Neuronal stem cell (in vitro differentiated cells): ENCODE measurements around the gene ZNF768.

Experiments
- DNase-seq: peaks from one replicate; pipeline ENCODE4 v3.0.0-alpha.2; 2013; ENCODE audit warnings: low spot score
- H2AFZ ChIP-seq: one replicate; pipeline ENCODE4 v1.6.1; 2013; ENCODE audit warnings: mild to moderate bottlenecking, low read length, inconsistent platforms
- H2AK5ac ChIP-seq: 2 replicates; pipeline ENCODE4 v1.6.1; 2013; ENCODE audit warnings: low read depth, mild to moderate bottlenecking, inconsistent platforms, low read length, moderate library complexity, mixed read lengths
- H2BK120ac ChIP-seq: 2 replicates; pipeline ENCODE4 v1.6.1; 2013; ENCODE audit warnings: low read depth, mild to moderate bottlenecking, inconsistent platforms, low read length, moderate library complexity, mixed read lengths
- H2BK12ac ChIP-seq: one replicate; pipeline ENCODE4 v1.6.1; 2013; ENCODE audit warnings: low read length, inconsistent platforms
- H2BK15ac ChIP-seq: 2 replicates; pipeline ENCODE4 v1.6.1; 2013; ENCODE audit warnings: mild to moderate bottlenecking, low read length, inconsistent platforms, mixed read lengths
- H2BK5ac ChIP-seq: one replicate; pipeline ENCODE4 v1.6.1; 2013; ENCODE audit warnings: inconsistent platforms, mild to moderate bottlenecking, low read length, moderate library complexity
- H3K14ac ChIP-seq: one replicate; pipeline ENCODE4 v1.6.1; 2013; ENCODE audit warnings: low read length, inconsistent platforms
- H3K18ac ChIP-seq: 2 replicates; pipeline ENCODE4 v1.6.1; 2013; ENCODE audit warnings: low read length, inconsistent platforms
- H3K23ac ChIP-seq: 2 replicates; pipeline ENCODE4 v1.6.1; 2013; ENCODE audit warnings: low read depth, mild to moderate bottlenecking, mixed read lengths, low read length, inconsistent platforms; ENCODE audit not compliant: poor library complexity
- H3K27ac ChIP-seq: replicated peaks from 3 replicates; pipeline ENCODE4 v1.5.1; 2013; ENCODE audit warnings: low read length, inconsistent platforms
- H3K27me3 ChIP-seq, 3 experiments: 2 replicates each; pipeline ENCODE4 v1.6.1; 2013; ENCODE audit warnings: low read length in 3 of 3, mild to moderate bottlenecking in 2 of 3, inconsistent platforms in 1 of 3, low read depth in 1 of 3, mixed read lengths in 1 of 3, moderate library complexity in 1 of 3; ENCODE audit not compliant: control insufficient read depth in 3 of 3, insufficient read depth in 3 of 3
- H3K36me3 ChIP-seq, 2 donors: replicated peaks in 1 of 2; 2 replicates each; pipeline ENCODE4 v1.6.1; 2013; ENCODE audit warnings: low read length in 2 of 2; ENCODE audit not compliant: control insufficient read depth in 2 of 2, insufficient read depth in 2 of 2
- H3K4ac ChIP-seq: 2 replicates; pipeline ENCODE4 v1.6.1; 2013; ENCODE audit warnings: inconsistent platforms, mild to moderate bottlenecking, low read length, moderate library complexity
- H3K4me1 ChIP-seq, 2 donors: 1 replicate in 1 of 2; 2 replicates in 1 of 2; pipeline ENCODE4 v1.6.1; 2013; ENCODE audit warnings: low read length in 2 of 2, low read depth in 1 of 2; ENCODE audit not compliant: control insufficient read depth in 2 of 2, insufficient read depth in 1 of 2
- H3K4me2 ChIP-seq: one replicate; pipeline ENCODE4 v1.6.1; 2013; ENCODE audit warnings: mild to moderate bottlenecking, low read length, inconsistent platforms; ENCODE audit not compliant: insufficient read depth, poor library complexity, severe bottlenecking
- H3K4me3 ChIP-seq, 2 donors: 2 replicates each; pipeline ENCODE4 v1.5.1; 2013; ENCODE audit warnings: low read length in 2 of 2, mild to moderate bottlenecking in 2 of 2, inconsistent platforms in 1 of 2, moderate library complexity in 1 of 2
- H3K79me1 ChIP-seq: one replicate; pipeline ENCODE4 v1.6.1; 2013; ENCODE audit warnings: low read depth, mild to moderate bottlenecking, inconsistent platforms, low read length, moderate library complexity
- H3K9ac ChIP-seq: one replicate; pipeline ENCODE4 v1.6.1; 2013; ENCODE audit warnings: mild to moderate bottlenecking, low read depth, low read length, inconsistent platforms; ENCODE audit not compliant: poor library complexity
- H3K9me3 ChIP-seq, 2 donors: replicated peaks in 1 of 2; 2 replicates each; pipeline versions ENCODE3 to v1.6.1; 2013; ENCODE audit warnings: low read length in 2 of 2, mild to moderate bottlenecking in 2 of 2, inconsistent platforms in 1 of 2, low read depth in 1 of 2, mixed read lengths in 1 of 2, moderate library complexity in 1 of 2; ENCODE audit not compliant: control insufficient read depth in 2 of 2, insufficient read depth in 1 of 2
- H4K8ac ChIP-seq: one replicate; pipeline ENCODE4 v1.6.1; 2013; ENCODE audit warnings: low read depth, mild to moderate bottlenecking, inconsistent platforms, low read length, moderate library complexity
- H4K91ac ChIP-seq: one replicate; pipeline ENCODE4 v1.6.1; 2013; ENCODE audit warnings: low read length, low read depth, mild to moderate bottlenecking, inconsistent platforms; ENCODE audit not compliant: poor library complexity
- WGBS, 2 donors: extraction: QIAGEN DNeasy Blood & Tissue Kit; methylation state at CpG; one replicate each; pipeline ENCODE4 v1.1.7; 2013; ENCODE audit warnings: missing lambda C conversion rate in 2 of 2, mixed read lengths in 1 of 2; ENCODE audit not compliant: insufficient read length in 2 of 2, insufficient replicate concordance in 1 of 2; ENCODE audit errors: extremely low coverage in 2 of 2; 5-methylcytosine and 5-hydroxymethylcytosine counted together

The ZNF768 gene

DNA sequence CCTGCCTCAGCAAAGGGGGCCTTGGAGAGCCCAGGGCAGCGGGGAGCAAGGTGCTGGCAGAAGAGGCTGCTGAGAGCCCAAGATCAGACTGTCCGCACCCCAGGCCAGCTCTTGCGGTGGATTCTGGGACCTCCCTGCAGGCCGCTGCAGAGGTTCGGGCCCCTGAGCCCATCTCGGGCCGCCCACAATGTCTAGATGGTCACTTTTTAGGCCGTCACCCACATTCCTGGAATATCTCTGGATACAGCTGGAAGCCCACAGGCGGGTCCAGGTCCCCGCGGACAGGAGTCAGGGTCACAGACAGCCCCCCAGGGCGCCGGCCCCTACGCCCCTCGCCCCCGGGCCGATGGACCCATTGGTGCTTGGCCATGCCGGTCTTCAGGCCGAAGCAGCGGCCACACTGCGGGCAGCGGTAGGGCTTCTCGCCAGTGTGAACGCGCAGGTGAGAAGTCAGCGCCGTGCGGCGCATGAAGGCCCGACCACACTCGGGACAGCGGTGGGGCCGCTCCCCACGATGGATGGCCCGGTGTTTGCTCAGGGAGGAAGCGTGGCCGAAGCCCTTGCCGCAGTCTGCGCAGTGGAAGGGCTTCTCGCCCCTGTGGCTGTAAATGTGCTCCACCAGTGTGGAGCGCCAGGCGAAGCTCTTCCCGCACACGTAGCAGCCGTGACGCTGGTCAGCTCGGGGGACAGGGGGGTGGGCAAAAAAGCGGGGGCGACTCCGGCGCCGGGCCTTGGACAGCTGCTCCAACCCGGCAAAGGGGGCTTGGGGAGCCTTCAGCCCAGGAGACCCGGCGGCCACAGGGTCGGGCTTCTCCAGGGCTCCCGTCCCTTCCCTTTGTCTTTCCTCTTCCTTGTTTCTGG lies 6.1 kb upstream of the ZNF768 start:
- no peak overlapping the region for H2BK120ac ChIP-seq
- peaks cover 13 to 14% of the 10 kb centered on the region in 2 donors for H3K4me1 ChIP-seq
- no peaks in the 10 kb centered on the region for H3K36me3 ChIP-seq
- H2BK5ac ChIP-seq, result no peak overlapping the region
- H2BK15ac ChIP-seq, result no peak overlapping the region
- DNase-seq, result no peak
- H3K4me2 ChIP-seq, result no peak overlapping the region
- H3K4ac ChIP-seq, result no peak overlapping the region
- H3K4me3 ChIP-seq, result no peak overlapping the region
- peaks cover 12% of the 10 kb centered on the region for H3K79me1 ChIP-seq
- H2AFZ ChIP-seq, result peak overlapping the region; percentile 64
- H3K27me3 ChIP-seq, result no peaks in the 10 kb centered on the region
- H3K14ac ChIP-seq, result no peak overlapping the region
- no CpG with 5 or more reads among the region's 57 CpGs for WGBS, 2 donors
- H4K91ac ChIP-seq, result no peak overlapping the region
- no peak overlapping the region for H3K23ac ChIP-seq
- H3K18ac ChIP-seq, result no peak overlapping the region
- no peaks in the 10 kb centered on the region for H3K9me3 ChIP-seq
- H3K9ac ChIP-seq, result no peak overlapping the region
- no peak overlapping the region for H3K27ac ChIP-seq
- peak overlapping the region; percentile 43 for H2AK5ac ChIP-seq
- H2BK12ac ChIP-seq, result no peak overlapping the region
- H4K8ac ChIP-seq, result no peak overlapping the region

DNA sequence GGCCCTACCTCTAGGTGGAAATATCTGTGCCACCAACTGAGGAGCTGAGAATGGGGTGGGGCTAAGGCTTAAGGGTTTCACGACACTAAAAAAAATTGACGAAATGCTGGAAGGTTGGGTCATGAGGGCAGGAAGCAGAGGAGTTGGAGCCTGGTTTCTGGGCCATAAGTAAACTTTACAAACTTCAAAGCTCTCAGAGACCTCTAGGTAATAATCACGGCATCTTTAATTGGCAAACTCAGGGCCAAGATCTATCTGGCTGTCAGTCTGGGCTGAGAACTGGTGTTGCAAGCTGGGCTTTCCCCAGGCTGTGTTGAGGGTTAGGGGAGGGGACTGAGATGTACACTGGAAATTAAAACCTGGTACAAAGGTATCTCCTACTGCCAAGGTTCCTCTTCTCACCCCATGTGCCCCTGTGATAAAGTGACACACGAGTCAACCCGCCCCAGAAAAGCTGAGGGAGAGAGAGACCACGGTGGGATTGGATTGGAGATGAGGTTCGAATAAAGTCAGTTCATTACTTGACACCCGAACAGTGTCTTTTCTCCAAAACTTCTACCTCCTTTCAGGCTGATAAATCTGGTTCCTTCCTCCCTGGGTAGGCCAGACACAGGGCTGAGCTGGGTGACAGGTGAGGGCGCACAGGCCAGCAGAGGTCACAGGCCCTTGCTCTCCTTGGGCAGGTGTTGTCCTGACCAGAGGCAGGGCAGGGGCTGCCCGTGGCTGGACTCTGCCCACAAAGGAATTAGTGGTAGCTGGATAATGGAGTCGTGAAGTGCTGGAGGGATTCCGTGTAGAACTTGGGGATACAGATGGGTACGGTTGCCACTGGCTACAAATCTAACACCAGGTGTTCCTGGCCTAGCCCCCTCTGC lies 4.0 kb upstream of the ZNF768 start:
- no peak overlapping the region for H3K4me2 ChIP-seq
- H3K27ac ChIP-seq, result no peak overlapping the region
- H3K23ac ChIP-seq, result no peak overlapping the region
- no peaks in the 10 kb centered on the region for H3K27me3 ChIP-seq
- no peak overlapping the region for H2BK15ac ChIP-seq
- H2BK5ac ChIP-seq, result peak overlapping the region; percentile 29
- H2AFZ ChIP-seq, result no peak overlapping the region
- H3K14ac ChIP-seq, result no peak overlapping the region
- H2BK12ac ChIP-seq, result no peak overlapping the region
- WGBS, 2 donors, result no CpG with 5 or more reads among the region's 13 CpGs
- H4K8ac ChIP-seq, result no peak overlapping the region
- H2BK120ac ChIP-seq, result no peak overlapping the region
- peaks cover 12% of the 10 kb centered on the region for H3K79me1 ChIP-seq
- H3K9me3 ChIP-seq, result no peaks in the 10 kb centered on the region
- no peak for DNase-seq
- H2AK5ac ChIP-seq, result no peak overlapping the region
- H3K4me3 ChIP-seq, result no peak overlapping the region
- peaks cover 8 to 13% of the 10 kb centered on the region in 2 donors for H3K4me1 ChIP-seq
- no peak overlapping the region for H3K4ac ChIP-seq
- H3K9ac ChIP-seq, result peak overlapping the region; percentile 15
- no peak overlapping the region for H4K91ac ChIP-seq
- H3K18ac ChIP-seq, result no peak overlapping the region
- peaks cover under 1 to 5% of the 10 kb centered on the region in 2 donors for H3K36me3 ChIP-seq

DNA sequence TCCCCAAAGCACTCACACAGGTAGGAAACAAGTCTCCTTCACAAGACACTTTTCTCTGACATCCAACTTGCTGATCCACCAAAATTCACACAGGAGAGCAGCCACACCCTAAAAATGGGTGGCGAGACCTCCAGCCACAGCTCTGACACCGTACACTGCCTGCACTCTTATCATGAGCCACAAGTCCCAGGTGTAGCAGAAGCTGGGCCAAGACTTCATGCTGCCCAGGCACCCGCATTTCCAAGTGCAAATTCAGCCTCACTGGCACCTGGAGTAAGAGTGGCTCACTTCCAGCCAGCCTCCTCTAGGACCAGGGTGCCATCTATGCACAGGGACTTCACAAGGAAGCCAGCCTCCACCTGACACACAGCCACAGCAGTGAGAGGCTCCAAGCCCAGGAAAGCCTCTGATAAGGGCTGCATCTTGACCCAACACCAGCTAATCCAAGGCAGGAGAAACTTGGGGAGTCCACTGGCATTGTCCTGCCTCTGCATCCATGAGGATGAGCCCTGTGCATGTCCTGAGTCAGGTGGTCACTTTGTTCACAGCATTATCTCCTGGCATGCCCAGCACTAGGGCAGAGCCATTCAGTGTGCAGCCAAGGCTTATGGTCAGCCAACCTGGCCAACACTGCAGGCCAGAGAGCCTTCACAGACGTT lies 2.6 kb upstream of the ZNF768 start:
- peak overlapping the region; percentile 34 for H2AFZ ChIP-seq
- no peaks in the 10 kb centered on the region for H3K9me3 ChIP-seq
- no peak overlapping the region for H2BK12ac ChIP-seq
- no peak overlapping the region for H3K4me3 ChIP-seq
- no peak overlapping the region for H2BK5ac ChIP-seq
- H3K23ac ChIP-seq, result peak overlapping the region; percentile 10
- H3K4me2 ChIP-seq, result no peak overlapping the region
- no peak overlapping the region for H3K27ac ChIP-seq
- H3K36me3 ChIP-seq, result peaks cover 9 to 16% of the 10 kb centered on the region in 2 donors
- H3K14ac ChIP-seq, result no peak overlapping the region
- peak overlapping the region; percentile 77 for H2BK15ac ChIP-seq
- peaks cover 19% of the 10 kb centered on the region for H3K79me1 ChIP-seq
- DNase-seq, result no peak
- no CpG with 5 or more reads among the region's 4 CpGs for WGBS, 2 donors
- H3K4ac ChIP-seq, result no peak overlapping the region
- no peak overlapping the region for H2BK120ac ChIP-seq
- no peak overlapping the region for H3K18ac ChIP-seq
- H4K91ac ChIP-seq, result no peak overlapping the region
- peak overlapping the region; percentile 76 for H2AK5ac ChIP-seq
- no peaks in the 10 kb centered on the region for H3K27me3 ChIP-seq
- peak overlapping the region; percentile 13 for H3K9ac ChIP-seq
- H4K8ac ChIP-seq, result no peak overlapping the region
- peaks cover 6 to 9% of the 10 kb centered on the region in 2 donors for H3K4me1 ChIP-seq
